ENCODE measurements around the gene PHKG2. TPM values are rescaled to one million over a fixed set of nuclear protein-coding genes. Genes with fewer than 3 reads are reported as not detected.

PHKG2 gene
- total and polyA plus RNA-seq, 8 donors = 24.5 to 35.8 (median 29.3) TPM

GRCh38 chr16:30785126-30786106 is 37.2 kb downstream of the PHKG2 start:
- Histone ChIP-seq H3K4me3 (peak overlapping the region; percentile 79 to 86), H3K36me3 (peaks cover 0 to 31% of the 10 kb centered on the region in 2 donors), H3K27ac (no peak overlapping the region), H3K4me1 (peaks cover 0 to 44% of the 10 kb centered on the region in 2 donors), H3K9me3 (no peaks in the 10 kb centered on the region), H3K27me3 (no peaks in the 10 kb centered on the region)
- ATAC-seq = no peak
- no peak for DNase-seq
- no peak for TF ChIP-seq CTCF (IDR thresholded peaks at IDR 0.05)
- intact Hi-C loops (cut with DNase I) = no loop called here

DNA sequence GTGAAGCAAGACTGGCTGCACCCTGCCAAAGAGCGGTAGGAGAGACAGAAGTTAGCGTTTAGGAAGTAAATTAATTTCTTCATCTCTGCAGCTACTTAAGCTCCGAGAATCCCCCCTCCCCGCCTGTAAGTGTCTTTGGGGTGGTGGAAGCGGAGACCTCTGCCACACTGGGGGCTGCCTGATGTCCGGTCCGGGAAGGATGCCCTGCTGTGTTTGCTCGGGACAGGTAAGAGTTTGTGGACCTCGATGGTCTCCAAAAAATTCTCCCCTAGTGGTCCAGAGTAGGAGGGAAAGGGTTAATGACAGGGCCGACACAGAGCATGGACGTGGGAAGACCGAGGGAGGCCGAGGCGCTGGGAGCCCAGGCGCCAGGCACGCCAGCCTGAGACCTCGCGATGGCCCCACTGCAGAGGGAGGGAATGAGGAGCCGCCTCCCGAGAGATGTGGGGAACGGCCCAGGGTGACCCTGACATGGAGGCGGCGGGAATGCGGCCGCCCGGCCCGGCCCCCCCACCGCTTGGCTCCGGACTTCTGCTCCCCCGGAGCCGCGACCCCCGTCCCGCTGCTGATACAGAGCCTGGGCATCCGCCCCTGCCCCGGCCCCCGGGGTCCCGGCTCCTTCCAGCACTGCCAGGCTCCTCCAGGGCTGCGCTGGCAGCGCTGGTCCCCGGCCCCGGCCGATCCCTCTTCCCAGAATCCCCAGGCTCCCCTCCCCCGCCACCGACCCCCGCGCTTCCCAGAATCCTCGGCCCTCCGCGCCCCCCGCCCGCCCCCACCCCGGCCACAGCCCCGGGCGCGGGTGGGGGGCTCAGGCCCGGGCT is 38.1 kb downstream of the PHKG2 start:
- Histone ChIP-seq H3K27me3 (no peaks in the 10 kb centered on the region), H3K4me3 (peak overlapping the region; percentile 79 to 86), H3K36me3 (peaks cover 0 to 30% of the 10 kb centered on the region in 2 donors), H3K27ac (peak overlapping the region; percentile 73 to 86), H3K4me1 (peaks cover 0 to 35% of the 10 kb centered on the region in 2 donors), H3K9me3 (no peaks in the 10 kb centered on the region)
- DNase-seq (peak in 3 of 4 donors; percentile 36 to 85 (median 45)), ATAC-seq (peak; percentile 63)
- intact Hi-C loops (cut with DNase I) = no loop called here
- no peak for TF ChIP-seq CTCF (IDR thresholded peaks at IDR 0.05)

DNA sequence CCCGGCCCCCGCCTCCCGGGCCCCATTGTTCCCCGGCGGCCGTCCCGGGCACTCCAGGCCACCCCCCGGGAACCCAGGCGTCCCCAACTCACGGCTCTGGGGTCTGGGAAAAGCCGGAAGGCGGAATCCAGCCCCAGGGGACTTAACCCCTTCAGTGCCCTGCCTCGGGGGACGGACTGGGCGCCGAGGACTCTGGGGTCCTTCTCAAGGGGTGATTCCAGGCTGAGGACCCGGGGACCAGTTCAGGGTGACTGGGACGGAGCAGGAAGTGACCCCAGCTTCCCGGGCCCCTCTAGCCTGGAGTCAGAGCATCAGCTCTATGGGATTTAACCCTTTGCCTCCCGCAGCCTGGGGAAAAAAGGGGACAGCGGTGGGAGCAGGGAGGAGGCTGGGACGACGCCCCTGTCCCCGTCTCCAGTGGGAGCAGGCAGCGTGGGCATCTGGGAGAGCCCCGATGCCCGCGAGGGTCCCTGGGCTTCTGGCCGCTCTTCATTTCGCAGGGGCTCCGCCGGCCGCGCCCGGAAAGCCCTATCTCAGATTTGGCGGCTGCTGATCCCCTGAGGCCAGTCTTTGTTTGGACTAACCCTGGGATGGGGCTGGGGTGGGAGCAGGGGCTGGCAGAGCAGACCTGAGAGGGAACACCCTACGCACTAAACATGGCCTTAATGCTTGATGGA is 38.8 kb downstream of the PHKG2 start, which contains the start of gene ZNF629:
ZNF629 (minus strand) TSS at position 270 of the 677 bp plus-strand sequence. CDS start 2,723 bp downstream, outside the sequence.
- peaks cover 0 to 23% of the 10 kb centered on the region in 2 donors for H3K36me3 ChIP-seq
- no peaks in the 10 kb centered on the region for H3K27me3 ChIP-seq
- ATAC-seq = peak; percentile 92
- DNase-seq = peak in 3 of 4 donors; percentile 68 to 83 (median 81)
- H3K4me1 ChIP-seq = peaks cover 0 to 34% of the 10 kb centered on the region in 2 donors
- TF ChIP-seq CTCF (IDR thresholded peaks at IDR 0.05) = no peak
- peak within 1 kb of the TSS; percentile 73 to 86 for H3K27ac ChIP-seq
- H3K9me3 ChIP-seq = no peaks in the 10 kb centered on the region
- H3K4me3 ChIP-seq = peak within 1 kb of the TSS; percentile 79 to 86
- intact Hi-C loops (cut with DNase I) = no loop called here

DNA sequence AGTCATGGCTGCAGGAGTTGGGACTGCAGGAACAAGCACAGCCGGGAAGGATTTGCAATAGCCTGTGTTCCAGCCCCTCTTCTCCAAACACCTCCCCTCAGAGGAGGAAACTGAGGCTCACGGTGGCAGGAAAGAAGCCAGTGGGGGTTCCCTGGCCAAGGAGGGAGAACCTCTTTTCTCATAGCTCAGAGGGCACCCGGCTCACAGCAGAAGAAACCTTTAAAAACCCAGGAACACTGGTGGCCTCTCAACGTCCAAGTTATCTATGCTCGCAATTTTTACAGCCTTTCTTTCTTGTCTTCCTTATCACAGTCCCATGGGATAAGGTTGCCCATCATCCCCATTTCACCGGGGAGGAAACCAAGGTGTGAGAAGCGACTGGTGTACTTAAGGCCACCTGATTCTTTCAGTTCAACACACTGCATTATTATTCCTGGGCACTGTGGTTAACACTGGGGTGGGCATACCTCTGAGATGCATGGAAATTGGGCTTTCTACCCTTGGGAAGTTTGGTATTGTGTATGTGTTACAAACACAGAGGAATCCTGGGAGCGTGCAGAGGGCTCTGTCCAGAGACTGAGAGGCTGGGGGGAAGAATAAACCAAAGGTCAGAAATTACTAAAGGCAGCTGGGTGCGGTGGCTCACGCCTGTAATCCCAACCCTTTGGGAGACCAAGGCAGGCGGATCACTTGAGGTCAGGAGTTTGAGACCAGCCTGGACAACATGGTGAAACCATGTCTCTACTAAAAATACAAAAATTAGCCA is 39.6 kb downstream of the PHKG2 start:
- intact Hi-C loops (cut with DNase I) = no loop called here
- H3K27ac ChIP-seq = peak overlapping the region; percentile 73 to 86
- peaks cover 0 to 34% of the 10 kb centered on the region in 2 donors for H3K4me1 ChIP-seq
- no peaks in the 10 kb centered on the region for H3K27me3 ChIP-seq
- no peak for TF ChIP-seq CTCF (IDR thresholded peaks at IDR 0.05)
- ATAC-seq = no peak
- no peak for DNase-seq
- no peaks in the 10 kb centered on the region for H3K9me3 ChIP-seq
- H3K36me3 ChIP-seq = peaks cover 0 to 16% of the 10 kb centered on the region in 2 donors
- peak overlapping the region; percentile 79 to 86 for H3K4me3 ChIP-seq
